Ectodermal cell (in vitro differentiated cells): Measurements from ENCODE around the gene RABGAP1.

ENCODE experiments used
- H3K27ac ChIP-seq: 2 replicates; pipeline ENCODE4 v1.7.0; 2013; ENCODE audit warnings: mild to moderate bottlenecking, low read depth, low read length; ENCODE audit not compliant: insufficient read depth, poor library complexity, severe bottlenecking
- H3K27me3 ChIP-seq: 2 replicates; pipeline ENCODE4 v1.7.0; 2013; ENCODE audit warnings: mild to moderate bottlenecking, low read length; ENCODE audit not compliant: insufficient read depth, control insufficient read depth, poor library complexity, severe bottlenecking
- H3K36me3 ChIP-seq: one replicate; pipeline ENCODE4 v1.7.0; 2013; ENCODE audit warnings: low read length; ENCODE audit not compliant: control insufficient read depth, insufficient read depth
- H3K4me1 ChIP-seq: one replicate; pipeline ENCODE4 v1.7.0; 2013; ENCODE audit warnings: low read length; ENCODE audit not compliant: control insufficient read depth, insufficient read depth
- H3K4me3 ChIP-seq: 2 replicates; pipeline ENCODE4 v1.7.0; 2013; ENCODE audit warnings: low read depth, low read length, control low read depth; ENCODE audit not compliant: insufficient read depth
- H3K9me3 ChIP-seq: 2 replicates; pipeline ENCODE4 v1.7.0; 2013; ENCODE audit warnings: mild to moderate bottlenecking, low read length, moderate library complexity; ENCODE audit not compliant: control insufficient read depth
- WGBS, 2 experiments: methylation state at CpG; one replicate each; pipeline ENCODE4 v1.1.7; 2013; ENCODE audit warnings: missing lambda C conversion rate in 2 of 2; 5-methylcytosine and 5-hydroxymethylcytosine counted together

RABGAP1 gene

DNA sequence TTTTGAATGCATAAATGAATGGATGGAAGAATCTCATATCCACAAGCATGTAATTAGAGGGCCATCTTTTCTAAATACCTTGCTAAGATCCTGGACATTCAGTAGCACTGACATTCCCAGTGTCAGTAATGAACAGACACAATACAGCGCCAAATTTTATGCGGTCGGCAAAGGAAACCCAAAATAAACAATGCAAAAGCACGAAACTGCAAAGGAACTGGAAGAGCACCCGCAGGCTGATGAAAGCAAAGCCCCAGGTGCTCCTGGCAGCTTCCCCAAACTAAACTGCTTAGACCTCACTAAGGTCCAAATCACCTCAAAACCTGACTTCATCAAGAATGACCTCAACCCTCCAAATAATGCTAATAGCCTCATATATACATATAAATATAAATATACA lies 194.6 kb downstream of the RABGAP1 start:
- no peaks in the 10 kb centered on the region for H3K27me3 ChIP-seq
- H3K9me3 ChIP-seq: no peaks in the 10 kb centered on the region
- H3K36me3 ChIP-seq: peaks cover 9% of the 10 kb centered on the region
- H3K4me3 ChIP-seq: no peak overlapping the region
- 90 to 95% methylated on average over 5 of the region's 5 CpGs for WGBS, 2 experiments
- H3K27ac ChIP-seq: no peak overlapping the region
- no peaks in the 10 kb centered on the region for H3K4me1 ChIP-seq

- Histone ChIP-seq H3K27ac (no peak overlapping the region), H3K27me3 (no peaks in the 10 kb centered on the region), H3K4me1 (no peaks in the 10 kb centered on the region), H3K36me3 (no peaks in the 10 kb centered on the region), H3K9me3 (no peaks in the 10 kb centered on the region), H3K4me3 (no peak overlapping the region)
- 93 to 98% methylated on average over 2 of the region's 2 CpGs for WGBS, 2 experiments
These were observed 197.3 kb downstream of the RABGAP1 start for GRCh38 chr9:123138163-123138562.

DNA sequence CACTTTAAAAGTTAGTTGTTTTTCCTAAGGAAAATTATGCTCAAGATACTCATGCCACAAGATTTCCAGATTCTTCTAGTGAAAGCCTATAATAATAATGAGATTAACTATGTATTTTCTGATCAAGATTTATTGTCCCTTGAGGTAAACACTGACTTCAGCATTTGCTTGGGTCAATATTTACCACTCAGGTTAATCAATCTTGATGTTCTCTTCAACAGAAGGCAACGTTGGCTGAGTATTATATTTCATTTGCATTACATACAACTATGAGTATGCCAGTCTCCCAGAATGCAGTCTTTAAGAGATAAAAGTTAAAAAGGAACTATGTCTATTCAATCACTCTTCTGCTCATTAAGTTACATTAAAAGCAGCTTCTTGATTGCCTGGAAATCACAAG lies 208.2 kb downstream of the RABGAP1 start:
- Histone ChIP-seq H3K27ac (no peak overlapping the region), H3K4me1 (no peaks in the 10 kb centered on the region), H3K4me3 (no peak overlapping the region), H3K36me3 (peaks cover 4% of the 10 kb centered on the region), H3K9me3 (no peaks in the 10 kb centered on the region), H3K27me3 (no peaks in the 10 kb centered on the region)
- 86% methylated on average over 1 of the region's 1 CpG; no CpG with 5 or more reads in 1 of the 2 experiments for whole genome bisulfite sequencing, 2 experiments

- Histone ChIP-seq H3K27ac (no peak overlapping the region), H3K9me3 (no peaks in the 10 kb centered on the region), H3K4me3 (no peak overlapping the region), H3K36me3 (peaks cover 4% of the 10 kb centered on the region), H3K27me3 (no peaks in the 10 kb centered on the region), H3K4me1 (no peaks in the 10 kb centered on the region)
- WGBS, 2 experiments: 94 to 96% methylated on average over 5 of the region's 5 CpGs
These were observed 210.1 kb downstream of the RABGAP1 start for GRCh38 chr9:123150708-123151503.
